Activated CD4-positive, CD25-positive, alpha-beta regulatory T cell treated with anti-CD3 and anti-CD28 coated beads, Interleukin-2, amount 50 U/mL, for 24 hours (primary cell): Measurements from ENCODE around the gene TP73.
"Not testable (repeated sequence)": the region's sequence is repeated elsewhere in the genome, so short reads cannot be mapped to it uniquely, and the experiment has no call there.

Experiments used
- ATAC-seq, 2 donors: fragments of 150-1000 bp; cut with Tn5 transposase; one replicate each; pipeline ENCODE4 v1.10.0; 2021; ENCODE audit warnings: mild to moderate bottlenecking in 1 of 2, moderate library complexity in 1 of 2

TP73 gene

GRCh38 chr1:3618881-3619671 lies 33.2 kb upstream of the TP73 start:
- ATAC-seq = peak; percentile 82 to 86

DNA sequence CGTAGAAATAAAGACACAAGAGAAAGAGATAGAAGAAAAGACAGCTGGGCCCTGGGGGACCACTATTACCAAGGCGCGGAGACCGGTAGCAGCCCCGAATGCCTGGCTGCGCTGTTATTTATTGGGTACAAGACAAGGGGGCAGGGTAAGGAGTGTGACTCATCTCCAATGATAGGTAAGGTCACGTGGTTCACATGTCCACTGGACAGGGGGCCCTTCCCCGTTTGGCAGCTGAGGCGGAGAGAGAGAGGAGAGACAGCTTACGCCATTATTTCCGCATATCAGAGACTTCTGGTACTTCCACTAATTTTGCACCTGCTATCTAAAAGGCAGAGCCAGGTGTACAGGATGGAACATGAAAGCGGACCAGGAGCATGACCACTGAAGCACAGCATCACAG lies 31.6 kb upstream of the TP73 start:
- no peak for ATAC-seq

DNA sequence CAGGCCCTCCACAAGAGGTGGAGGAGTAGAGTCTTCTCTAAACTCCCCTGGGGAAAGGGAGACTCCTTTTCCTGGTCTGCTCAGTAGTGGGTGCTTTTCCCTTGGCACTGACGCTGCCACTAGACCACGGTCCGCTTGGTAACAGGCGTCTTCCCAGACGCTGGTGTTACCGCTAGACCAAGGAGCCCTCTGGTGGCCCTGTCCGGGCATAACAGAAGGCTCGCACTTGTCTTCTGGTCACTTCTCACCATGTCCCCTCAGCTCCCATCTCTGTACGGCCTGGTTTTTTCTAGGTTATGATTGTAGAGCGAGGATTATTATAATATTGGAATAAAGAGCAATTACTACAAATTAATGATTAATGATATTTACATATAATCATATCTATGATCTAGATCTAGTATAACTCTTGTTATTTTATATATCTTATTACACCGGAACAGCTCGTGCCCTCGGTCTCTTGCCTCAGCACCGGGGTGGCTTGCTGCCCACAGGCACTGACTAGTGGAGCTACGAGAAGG lies 31.1 kb upstream of the TP73 start:
- ATAC-seq = not testable (repeated sequence)

GRCh38 chr1:3622102-3622501 lies 30.2 kb upstream of the TP73 start:
- ATAC-seq = not testable (repeated sequence)

- no peak for ATAC-seq
Measured at GRCh38 chr1:3623441-3624199, 28.7 kb upstream of the TP73 start.

GRCh38 chr1:3624200-3625136 lies 27.8 kb upstream of the TP73 start, which contains the start of gene TPRG1L:
TPRG1L (plus strand) TSS chr1:3625015; CDS start chr1:3625073, 58 bp downstream.
- peak; percentile 94 for ATAC-seq

DNA sequence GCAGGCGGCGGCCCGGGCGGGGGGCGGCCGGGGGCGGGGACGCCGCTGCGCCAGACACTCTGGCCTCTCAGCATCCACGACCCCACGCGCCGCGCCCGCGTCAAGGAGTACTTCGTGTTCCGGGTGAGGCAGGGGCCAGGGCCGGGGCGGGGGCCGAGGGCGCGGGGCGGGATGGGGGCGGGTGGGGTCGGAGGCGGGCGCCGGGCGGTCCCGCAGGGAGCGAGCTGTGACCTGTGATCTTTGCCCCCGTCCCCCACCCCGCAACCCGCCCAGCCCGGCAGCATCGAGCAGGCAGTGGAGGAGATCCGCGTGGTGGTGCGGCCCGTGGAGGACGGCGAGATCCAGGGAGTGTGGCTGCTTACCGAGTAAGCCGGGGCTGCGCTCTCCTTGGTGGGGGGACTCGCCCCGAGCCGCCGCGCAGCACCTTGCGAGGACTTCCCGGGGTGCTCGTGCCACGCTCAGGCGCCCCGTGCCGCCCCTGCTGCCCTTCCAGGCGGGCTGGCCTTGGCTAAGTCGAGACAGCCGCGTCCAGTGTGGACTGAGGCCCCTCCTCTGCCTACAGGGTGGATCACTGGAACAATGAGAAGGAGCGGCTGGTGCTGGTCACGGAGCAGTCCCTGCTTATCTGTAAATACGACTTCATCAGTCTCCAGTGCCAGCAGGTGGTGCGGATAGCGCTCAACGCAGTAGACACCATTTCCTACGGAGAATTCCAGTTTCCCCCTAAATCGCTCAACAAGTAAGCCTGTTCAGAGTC lies 27.0 kb upstream of the TP73 start:
- peak; percentile 12 to 21 for ATAC-seq

DNA sequence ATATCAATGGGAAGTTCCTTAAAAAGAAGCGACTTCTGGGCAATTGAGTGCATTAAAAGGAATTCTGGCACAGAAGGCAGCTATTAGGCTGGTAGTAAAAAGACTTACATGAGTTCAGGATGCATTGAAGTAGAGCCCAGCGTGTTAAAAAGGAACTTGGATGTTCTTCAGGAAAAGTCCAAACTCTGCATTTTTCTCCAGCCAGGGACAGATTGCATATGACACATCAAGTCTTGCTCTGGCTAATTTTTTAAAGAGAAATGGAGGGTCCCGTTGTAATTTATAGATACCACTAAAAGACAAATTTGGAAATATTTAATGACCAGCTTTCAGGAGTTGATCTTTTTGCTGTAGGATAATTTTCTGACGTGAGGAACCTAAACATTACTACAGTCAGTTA lies 26.3 kb upstream of the TP73 start:
- no peak for ATAC-seq

DNA sequence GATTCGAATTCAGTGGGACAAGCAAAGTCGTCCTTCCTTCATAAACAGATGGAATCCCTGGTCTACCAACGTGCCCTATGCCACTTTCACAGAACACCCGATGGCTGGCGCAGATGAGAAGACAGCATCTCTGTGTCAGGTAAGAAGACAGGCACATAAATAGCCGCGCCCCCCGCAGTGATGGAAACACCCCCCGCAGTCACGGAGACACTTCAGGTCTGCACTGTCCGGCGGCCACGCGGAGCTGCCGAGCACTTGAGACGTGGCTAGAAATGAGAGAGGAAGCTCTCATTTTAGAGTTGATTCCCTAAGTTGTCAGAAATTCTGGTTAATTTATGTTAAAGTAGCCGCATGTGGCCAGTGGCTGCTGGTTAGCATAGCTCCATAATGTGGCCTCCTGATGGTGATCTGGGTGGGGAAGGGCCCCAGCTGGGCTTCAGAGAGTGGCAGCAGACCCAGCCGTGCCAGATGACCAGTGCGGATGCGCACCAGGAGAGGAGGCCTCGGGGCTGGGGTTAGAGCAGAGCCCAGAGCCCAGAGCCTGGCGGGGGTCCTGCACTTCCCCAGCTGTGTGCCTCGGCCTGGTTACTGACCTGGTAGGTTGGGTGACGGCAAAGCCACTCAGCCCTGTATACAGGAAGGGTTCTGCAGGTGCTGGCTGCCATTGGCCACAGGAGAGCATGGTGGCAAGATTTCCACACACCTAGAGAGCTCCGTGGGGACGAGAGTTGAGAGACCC lies 24.6 kb upstream of the TP73 start:
- ATAC-seq = no peak

DNA sequence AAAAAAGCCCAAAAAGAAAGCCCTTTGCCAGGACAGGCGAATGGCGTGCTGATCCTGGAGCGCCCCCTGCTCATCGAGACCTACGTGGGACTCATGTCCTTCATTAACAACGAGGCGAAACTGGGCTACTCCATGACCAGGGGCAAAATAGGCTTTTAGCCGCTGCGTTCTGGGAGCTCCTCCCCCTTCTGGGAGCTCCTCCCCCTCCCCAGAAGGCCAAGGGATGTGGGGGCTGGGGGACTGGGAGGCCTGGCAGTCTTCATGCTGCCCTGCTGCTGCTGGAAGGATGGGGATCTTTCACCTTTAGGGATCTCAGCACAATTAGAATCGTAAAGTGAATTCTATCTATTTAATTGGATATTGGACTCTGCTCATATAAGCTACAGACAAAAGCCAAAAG lies 23.9 kb upstream of the TP73 start:
- ATAC-seq = no peak

GRCh38 chr1:3629561-3630160 lies 22.7 kb upstream of the TP73 start:
- ATAC-seq = no peak

DNA sequence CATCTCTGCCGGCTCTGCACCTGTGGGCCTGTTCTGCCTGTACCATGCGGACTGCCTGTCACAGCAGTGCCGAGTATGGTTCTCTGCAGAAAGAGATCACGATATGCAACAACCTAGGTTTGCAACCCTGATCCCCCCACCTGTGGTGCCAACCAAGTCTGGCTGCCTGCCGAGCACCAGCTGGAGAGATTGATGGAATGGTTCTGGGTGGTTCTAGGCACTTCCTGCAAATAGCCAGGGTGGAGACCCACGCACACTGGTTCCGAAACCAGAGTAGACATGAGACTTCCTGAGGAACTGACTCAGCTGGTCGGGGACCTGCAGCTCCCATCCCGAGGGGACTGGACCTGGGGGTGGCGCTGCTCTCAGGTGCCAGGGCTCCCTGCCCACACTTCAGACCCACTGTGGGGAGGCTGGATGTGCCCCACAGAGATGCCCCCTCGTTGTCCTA lies 22.1 kb upstream of the TP73 start:
- no peak for ATAC-seq

DNA sequence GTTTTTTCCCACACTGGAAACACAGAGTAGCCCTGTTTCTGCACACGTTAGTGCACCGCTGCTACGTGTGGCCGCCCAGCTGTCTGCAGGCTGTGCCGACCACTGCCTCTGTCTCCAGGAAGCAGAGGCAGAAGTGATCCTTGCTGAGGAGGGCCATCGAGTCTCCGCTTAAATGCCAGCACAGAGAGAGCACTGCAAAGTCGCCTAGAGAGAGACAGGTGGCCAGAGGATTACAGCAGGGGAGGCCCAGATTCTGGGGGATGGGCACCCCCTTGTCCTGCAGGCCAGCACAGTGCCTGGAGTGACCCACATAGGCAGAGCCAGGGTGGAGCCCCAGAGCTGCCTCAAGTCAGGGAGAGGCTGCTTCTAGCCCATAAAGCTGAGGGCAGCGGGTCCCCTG lies 21.4 kb upstream of the TP73 start:
- ATAC-seq = no peak

DNA sequence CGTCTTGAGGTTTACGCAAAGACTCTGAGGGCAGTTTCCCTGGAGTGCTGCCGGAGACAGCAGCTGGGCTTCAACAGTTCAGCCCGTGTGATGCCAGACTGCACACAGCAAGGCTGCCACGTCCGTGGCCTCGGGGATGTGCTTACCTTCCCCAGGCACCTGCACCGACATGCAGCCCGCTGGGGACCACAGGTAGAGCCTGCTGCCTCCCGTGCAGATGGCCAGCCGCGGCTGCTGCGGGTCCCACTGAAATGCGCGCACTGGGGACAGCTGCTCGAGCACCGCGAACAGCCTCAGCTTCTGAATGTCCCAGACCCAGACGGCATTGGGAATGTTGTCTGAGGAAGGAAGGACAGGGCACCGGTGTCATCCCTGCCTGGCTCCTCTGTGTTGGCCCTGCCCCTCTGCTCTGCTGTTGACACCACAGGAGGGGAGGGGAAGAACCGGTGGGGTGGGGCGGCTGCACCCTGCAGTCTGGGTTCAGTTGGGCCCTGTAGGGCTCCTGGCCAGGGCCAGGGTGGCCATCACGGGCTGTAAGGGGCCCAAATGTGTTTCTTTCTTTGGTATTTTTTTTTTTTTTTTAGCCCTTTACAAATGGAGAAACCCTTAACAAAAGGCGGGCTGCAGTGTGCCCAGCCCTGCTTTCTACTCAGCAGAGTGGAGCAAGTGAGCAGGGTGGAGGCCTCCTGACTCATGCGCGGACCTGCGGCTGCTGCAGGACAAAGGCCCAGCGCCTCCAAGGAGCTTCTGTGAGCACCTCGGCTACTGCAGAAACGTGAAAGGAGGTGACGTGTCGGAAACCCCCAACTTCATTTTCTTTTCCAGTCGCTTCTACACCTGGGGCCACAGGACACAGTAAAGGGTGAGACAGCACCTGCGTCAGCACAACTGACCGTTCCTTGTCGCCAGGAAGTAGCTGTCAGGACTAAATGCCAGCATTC lies 20.7 kb upstream of the TP73 start:
- no peak for ATAC-seq

GRCh38 chr1:3632298-3632697 lies 20.0 kb upstream of the TP73 start:
- no peak for ATAC-seq

DNA sequence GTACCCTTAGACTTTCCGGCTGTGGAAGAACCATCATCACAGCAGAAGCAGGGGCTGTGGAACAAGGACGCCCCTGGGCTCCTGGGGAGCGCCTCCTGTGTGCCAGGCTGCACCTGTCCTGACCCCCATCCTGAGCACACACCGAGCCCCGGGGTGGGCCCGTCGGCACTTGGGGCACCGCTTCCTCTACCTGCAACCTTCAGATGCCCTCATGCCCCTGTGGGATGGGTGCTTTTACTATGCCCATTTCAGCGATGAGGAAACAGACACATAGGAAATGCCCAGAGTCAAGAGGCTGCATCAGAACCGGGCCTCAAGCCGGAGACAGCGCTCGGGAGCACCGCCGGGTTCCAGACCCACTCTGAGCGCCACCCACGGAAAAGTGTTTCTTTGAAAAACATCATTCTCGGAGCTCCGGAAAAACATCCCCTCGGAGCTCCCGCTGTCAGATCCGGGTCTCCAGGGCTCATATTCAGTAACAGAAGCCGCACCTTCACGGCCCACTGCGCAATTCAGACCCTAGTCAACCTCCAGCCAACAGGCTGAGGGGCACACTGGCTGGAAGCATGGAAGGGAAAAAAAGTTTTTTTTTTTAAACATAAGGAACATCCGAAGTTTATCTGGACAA lies 19.5 kb upstream of the TP73 start:
- no peak for ATAC-seq

DNA sequence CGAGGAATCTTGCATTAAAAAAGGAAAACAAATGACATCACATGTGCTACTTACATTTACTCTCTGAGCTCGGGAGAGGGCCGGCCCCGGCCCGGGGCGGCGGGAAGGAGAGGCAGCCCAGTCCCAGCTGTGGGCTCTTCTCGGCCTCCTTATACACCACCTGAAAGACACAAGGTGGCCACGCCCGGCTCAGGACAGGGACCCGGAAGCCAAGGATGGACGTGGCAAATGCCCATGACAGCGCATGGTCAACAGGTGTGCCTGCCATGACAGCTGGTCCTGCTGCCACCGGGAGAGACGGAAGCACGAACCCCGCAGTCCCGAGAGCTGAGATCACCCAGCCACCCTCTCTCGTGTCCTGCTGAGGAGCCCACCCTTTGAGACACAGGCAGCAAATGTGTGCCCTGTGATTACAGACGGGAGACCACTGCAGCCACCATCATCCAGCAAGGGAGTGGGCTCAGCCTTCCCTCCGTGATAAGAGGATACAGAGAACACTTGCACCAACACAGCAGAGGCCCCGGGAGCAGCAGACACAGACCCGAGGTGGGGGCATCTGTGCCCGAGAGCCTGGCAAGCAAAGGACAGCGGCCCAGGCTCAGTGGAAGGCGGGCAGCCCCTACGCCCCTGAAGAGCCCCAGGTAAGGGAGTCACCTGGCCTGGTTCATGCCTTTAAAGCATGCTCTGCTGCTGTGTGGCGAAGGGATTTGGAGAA lies 18.8 kb upstream of the TP73 start:
- ATAC-seq = no peak

DNA sequence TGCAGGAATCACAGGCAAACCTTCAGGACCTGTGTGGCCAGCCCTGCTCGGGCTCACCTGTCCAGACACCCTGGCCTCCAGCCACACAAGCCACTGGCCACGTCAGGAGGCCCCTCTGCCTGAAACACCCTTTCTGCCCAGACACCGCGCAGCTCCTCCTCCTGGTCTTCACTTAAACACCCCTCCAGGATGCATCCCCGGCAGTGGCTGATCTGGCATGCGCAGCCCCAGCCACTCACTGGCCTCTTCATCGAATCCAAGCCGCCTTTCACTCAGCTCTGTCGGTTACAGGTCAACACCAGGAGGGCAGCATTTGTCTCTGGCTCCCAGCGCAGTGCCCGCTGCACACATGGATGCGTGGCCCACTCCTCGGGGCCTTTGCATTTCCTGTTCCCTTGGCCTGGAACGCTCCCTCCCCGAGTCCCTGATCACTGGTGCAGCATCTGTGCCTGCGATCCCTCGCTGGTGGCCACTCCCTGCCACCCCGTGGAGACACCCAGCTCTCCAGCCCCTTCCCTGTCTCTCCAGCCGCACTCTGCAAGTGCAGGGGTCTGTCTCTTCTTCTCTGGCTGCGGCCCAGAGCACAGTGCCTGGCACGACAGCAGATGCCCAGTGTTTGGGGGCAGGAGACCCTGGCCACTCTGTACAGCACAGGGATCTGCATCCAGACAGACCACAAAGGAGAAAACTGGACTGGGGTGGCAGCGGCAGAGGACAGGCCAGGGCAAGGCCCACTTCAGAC lies 18.1 kb upstream of the TP73 start:
- no peak for ATAC-seq
